ENCODE measurements around the gene PAX6. TPM values are rescaled to one million over a fixed set of nuclear protein-coding genes. Genes with fewer than 3 reads are reported as not detected.

The PAX6 gene
- total RNA-seq, 1 donor from 2014 or later, result 7.6 TPM

DNA sequence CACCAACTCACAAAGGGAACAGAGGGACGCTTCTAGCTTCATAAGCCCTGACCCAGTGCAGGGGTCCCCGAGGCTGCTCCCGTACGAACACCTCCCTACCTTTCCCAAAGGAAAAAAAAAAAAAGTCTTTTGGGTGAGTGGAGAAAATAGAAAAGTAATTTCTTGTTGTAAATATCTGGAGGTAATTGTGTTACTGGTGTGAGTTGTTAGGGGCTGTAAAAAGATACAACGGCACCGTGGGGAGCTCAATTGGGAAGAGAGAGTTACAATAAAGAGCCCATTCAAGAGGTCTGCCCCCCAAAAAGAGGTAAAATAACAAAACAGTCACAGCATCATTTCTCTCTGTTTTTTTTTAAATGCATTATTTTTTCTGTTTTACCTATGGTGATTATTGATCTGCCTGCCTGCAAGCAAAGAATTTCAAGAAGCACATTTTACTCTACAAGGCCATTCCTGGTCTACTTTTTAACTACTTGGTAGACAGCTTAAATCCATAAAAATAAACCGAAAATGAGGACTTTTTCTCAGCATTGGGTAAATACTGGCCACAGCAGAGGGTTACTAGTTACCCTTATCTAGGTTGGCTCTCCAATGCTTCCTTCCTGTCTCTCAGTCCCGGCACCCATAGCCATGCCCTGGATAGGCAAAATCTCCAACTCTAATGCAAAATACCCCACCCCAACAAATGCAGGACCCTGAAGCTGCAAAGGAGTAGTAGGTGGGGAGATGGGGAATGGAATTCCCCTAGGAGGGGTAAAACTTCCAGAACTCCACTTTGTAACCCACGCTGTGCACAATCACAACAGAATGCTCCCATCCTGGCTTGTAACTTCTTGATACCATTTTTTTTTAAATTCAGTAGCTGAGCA lies 3.1 kb downstream of the PAX6 start:
- Mint-ChIP-seq H3K4me1 (ENCODE audit: low read depth) (peaks cover 20% of the 10 kb centered on the region), H3K27ac (no peak overlapping the region), H3K4me3 (ENCODE audit: low read depth) (no peak overlapping the region), H3K27me3 (peaks cover 86% of the 10 kb centered on the region), H3K9me3 (ENCODE audit: low read depth) (no peaks in the 10 kb centered on the region), H3K36me3 (ENCODE audit: insufficient read depth) (no peaks in the 10 kb centered on the region)
- TF ChIP-seq, protein P1, sequence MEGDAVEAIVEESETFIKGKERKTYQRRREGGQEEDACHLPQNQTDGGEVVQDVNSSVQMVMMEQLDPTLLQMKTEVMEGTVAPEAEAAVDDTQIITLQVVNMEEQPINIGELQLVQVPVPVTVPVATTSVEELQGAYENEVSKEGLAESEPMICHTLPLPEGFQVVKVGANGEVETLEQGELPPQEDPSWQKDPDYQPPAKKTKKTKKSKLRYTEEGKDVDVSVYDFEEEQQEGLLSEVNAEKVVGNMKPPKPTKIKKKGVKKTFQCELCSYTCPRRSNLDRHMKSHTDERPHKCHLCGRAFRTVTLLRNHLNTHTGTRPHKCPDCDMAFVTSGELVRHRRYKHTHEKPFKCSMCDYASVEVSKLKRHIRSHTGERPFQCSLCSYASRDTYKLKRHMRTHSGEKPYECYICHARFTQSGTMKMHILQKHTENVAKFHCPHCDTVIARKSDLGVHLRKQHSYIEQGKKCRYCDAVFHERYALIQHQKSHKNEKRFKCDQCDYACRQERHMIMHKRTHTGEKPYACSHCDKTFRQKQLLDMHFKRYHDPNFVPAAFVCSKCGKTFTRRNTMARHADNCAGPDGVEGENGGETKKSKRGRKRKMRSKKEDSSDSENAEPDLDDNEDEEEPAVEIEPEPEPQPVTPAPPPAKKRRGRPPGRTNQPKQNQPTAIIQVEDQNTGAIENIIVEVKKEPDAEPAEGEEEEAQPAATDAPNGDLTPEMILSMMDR (IDR thresholded peaks at IDR 0.05; ENCODE audit: unreplicated experiment), result no peak
- no peak for DNase-seq (ENCODE audit: low spot score, unreplicated experiment)

DNA sequence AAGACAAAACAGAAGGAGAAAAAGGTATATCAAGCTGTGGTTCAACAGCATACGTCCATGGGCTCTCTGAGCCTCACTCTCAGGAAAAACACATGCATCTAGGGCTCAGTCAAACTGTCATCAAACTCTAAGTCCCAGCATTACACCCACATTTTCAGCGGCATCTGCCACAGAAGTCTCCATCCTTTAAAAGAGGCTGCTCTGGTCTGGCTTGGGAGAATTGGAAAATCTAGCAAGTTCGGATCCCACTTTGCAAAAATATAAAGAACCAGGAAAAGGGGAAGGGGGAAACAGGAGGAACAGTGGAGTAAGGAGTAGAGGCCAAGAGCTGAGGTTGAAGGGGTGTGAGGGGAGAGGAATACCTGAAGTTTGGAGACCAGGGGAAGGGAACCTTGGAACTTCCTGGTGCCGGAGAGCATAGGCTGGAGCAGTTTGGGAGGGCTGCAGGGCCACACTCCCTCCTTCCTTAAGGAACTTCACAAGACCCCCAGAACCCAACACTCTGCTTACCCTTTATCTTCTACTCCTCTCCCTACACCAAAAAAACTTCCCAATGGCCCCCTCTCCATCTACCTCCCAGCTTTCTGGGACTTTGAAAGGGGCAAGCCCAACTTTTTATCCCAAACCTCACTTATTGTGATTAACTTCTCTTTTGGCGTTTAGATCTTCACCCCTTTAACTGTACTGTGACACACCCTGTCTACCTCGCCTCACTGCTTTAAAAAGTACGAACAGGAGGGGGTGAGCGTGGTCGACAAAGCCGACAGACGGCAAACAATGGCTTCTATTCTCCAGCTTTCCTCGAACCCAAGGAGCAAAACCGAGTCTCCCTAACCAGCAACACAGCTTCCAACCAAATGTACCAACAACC lies 4.0 kb downstream of the PAX6 start:
- no peak for DNase-seq (ENCODE audit: low spot score, unreplicated experiment)
- no peaks in the 10 kb centered on the region for H3K36me3 Mint-ChIP-seq (ENCODE audit: insufficient read depth)
- no peak overlapping the region for H3K4me3 Mint-ChIP-seq (ENCODE audit: low read depth)
- peaks cover 89% of the 10 kb centered on the region for H3K27me3 Mint-ChIP-seq
- TF ChIP-seq, protein P1 (IDR thresholded peaks at IDR 0.05; ENCODE audit: unreplicated experiment), result no peak
- peaks cover 16% of the 10 kb centered on the region for H3K4me1 Mint-ChIP-seq (ENCODE audit: low read depth)
- H3K9me3 Mint-ChIP-seq (ENCODE audit: low read depth), result no peaks in the 10 kb centered on the region
- H3K27ac Mint-ChIP-seq, result peak overlapping the region; percentile 1

DNA sequence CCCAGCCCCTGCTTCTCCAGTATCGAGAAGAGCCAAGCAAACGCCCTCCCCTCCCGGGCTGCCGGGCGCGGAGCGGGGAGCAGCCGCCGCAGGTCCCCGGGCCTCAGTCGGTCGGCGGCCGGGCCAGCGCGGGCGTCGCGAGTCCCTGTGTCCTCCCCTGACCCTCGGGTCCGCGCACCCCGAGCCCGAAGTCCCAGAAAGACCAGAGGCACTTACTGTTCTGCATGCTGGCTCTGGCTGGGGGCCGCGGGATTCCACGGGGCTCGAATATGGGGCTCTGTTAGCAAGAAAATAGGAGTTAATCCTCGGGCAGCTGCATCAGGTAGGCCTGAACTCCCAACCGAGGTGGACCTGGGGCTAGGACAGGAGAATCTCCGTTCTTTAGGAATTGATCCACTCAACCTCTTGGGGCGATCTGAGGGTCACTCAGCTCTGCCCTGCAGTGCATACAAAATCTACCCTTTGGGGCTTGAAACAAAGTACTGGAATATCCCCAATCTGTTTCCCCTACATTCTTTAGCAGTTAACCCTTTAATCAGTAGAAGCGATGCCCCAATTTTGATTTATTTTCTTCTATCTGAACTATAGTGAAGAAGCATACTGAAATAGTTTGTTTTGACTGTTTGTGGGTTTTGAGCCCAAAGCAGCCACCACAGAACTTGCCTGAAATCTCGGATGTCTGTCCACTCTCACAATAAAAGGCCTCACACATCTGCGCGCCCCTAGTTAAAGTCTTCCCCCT lies 4.8 kb downstream of the PAX6 start:
- peaks cover 14% of the 10 kb centered on the region for H3K4me1 Mint-ChIP-seq (ENCODE audit: low read depth)
- no peak overlapping the region for H3K4me3 Mint-ChIP-seq (ENCODE audit: low read depth)
- H3K27me3 Mint-ChIP-seq, result peaks cover 91% of the 10 kb centered on the region
- no peaks in the 10 kb centered on the region for H3K9me3 Mint-ChIP-seq (ENCODE audit: low read depth)
- TF ChIP-seq, protein P1 (IDR thresholded peaks at IDR 0.05; ENCODE audit: unreplicated experiment), result no peak
- H3K36me3 Mint-ChIP-seq (ENCODE audit: insufficient read depth), result no peaks in the 10 kb centered on the region
- H3K27ac Mint-ChIP-seq, result peak overlapping the region; percentile 1
- no peak for DNase-seq (ENCODE audit: low spot score, unreplicated experiment)

DNA sequence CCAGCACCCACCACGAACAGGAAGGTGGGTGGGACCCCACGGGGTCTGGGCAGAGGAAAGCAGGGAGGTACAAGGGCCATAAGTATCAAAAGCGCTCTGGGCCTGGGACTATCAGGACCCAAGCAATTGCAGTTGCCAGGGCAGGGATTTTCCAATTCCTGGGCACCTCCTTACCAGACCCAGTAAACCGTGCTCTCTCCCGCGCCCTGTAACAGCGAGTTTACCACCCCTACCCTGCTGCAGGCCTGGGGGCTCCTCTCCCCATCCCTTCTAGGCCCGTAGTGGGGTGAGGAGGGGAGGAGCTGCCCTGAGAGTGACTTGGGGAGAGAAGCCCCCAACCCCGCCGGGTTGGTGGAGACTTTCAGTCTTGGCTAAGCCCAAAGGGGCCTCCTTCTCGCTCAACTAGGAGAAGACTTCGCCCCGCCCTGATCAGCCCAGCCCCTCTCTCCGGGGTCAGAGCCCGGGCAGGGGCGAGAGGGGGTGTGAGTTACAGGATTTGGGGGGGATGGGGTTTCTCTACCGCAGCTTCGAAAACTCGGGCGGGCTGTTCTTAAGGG lies 5.4 kb downstream of the PAX6 start:
- H3K27ac Mint-ChIP-seq, result no peak overlapping the region
- no peak for DNase-seq (ENCODE audit: low spot score, unreplicated experiment)
- no peaks in the 10 kb centered on the region for H3K9me3 Mint-ChIP-seq (ENCODE audit: low read depth)
- H3K4me1 Mint-ChIP-seq (ENCODE audit: low read depth), result peaks cover 9% of the 10 kb centered on the region
- no peaks in the 10 kb centered on the region for H3K36me3 Mint-ChIP-seq (ENCODE audit: insufficient read depth)
- peaks cover 91% of the 10 kb centered on the region for H3K27me3 Mint-ChIP-seq
- TF ChIP-seq, protein P1 (IDR thresholded peaks at IDR 0.05; ENCODE audit: unreplicated experiment), result no peak
- H3K4me3 Mint-ChIP-seq (ENCODE audit: low read depth), result no peak overlapping the region

All from progenitor cell of endocrine pancreas (in vitro differentiated cells).